Natural killer cell (primary cell): ENCODE measurements around the gene NTSR2. TPM values are rescaled to one million over a fixed set of nuclear protein-coding genes. Genes with fewer than 3 reads are reported as not detected.

ENCODE experiments used
- ATAC-seq, 3 donors: fragments of 150-1000 bp in 2 of 3; fragments of 200-7000 bp in 1 of 3; cut with Tn5 transposase; 1 replicate in 1 of 3; 2 replicates in 2 of 3; pipeline ENCODE4 v1.10.0; 2021; ENCODE audit warnings: mild to moderate bottlenecking in 2 of 3, moderate library complexity in 2 of 3
- DNase-seq, 2 donors: peaks; one replicate each; pipeline versions ENCODE4 v3.0.0 to v3.0.0-alpha.2; 2013 to 2021; ENCODE audit warnings: mixed read lengths in 1 of 2
- H3K27ac ChIP-seq: one replicate; pipeline ENCODE4 v1.5.1; 2013; ENCODE audit warnings: mild to moderate bottlenecking, low read length
- H3K27me3 ChIP-seq: one replicate; pipeline ENCODE4 v1.6.1; 2013; ENCODE audit warnings: low read length; ENCODE audit not compliant: control insufficient read depth, insufficient read depth
- H3K36me3 ChIP-seq: one replicate; pipeline ENCODE4 v1.6.1; 2013; ENCODE audit warnings: low read length; ENCODE audit not compliant: control insufficient read depth, insufficient read depth
- H3K4me1 ChIP-seq: one replicate; pipeline ENCODE4 v1.6.1; 2013; ENCODE audit warnings: low read length; ENCODE audit not compliant: control insufficient read depth, insufficient read depth
- H3K4me3 ChIP-seq: one replicate; pipeline ENCODE4 v1.5.1; 2013; ENCODE audit warnings: low read length
- H3K9me3 ChIP-seq: one replicate; pipeline ENCODE4 v1.6.1; 2013; ENCODE audit warnings: low read length; ENCODE audit not compliant: control insufficient read depth, insufficient read depth
- H3K27ac Mint-ChIP-seq, 2 donors: one replicate each; pipeline ENCODE4 v1.8.0; 2022; ENCODE audit warnings: mild to moderate bottlenecking in 2 of 2, mixed read lengths in 2 of 2, moderate library complexity in 1 of 2
- H3K27me3 Mint-ChIP-seq, 2 donors: one replicate each; pipeline ENCODE4 v1.8.0; 2022; ENCODE audit warnings: low read depth in 2 of 2, mixed read lengths in 2 of 2
- H3K36me3 Mint-ChIP-seq: one replicate; pipeline ENCODE4 v1.8.0; 2022; ENCODE audit warnings: mixed read lengths
- H3K4me1 Mint-ChIP-seq, 2 donors: one replicate each; pipeline ENCODE4 v1.8.0; 2022; ENCODE audit warnings: mixed read lengths in 2 of 2
- H3K4me3 Mint-ChIP-seq: one replicate; pipeline ENCODE4 v1.8.0; 2022; ENCODE audit warnings: mild to moderate bottlenecking, moderate library complexity, mixed read lengths
- H3K9me3 Mint-ChIP-seq, 2 donors: one replicate each; pipeline ENCODE4 v1.8.0; 2022; ENCODE audit warnings: mixed read lengths in 2 of 2
- CTCF ChIP-seq: fragments of 200-600 bp; IDR thresholded peaks from one replicate; pipeline ENCODE4 v1.8.0; 2022; ENCODE audit warnings: antibody characterized with exemption
- WGBS: methylation state at CpG from one replicate; pipeline ENCODE4 v1.1.7; 2013; ENCODE audit warnings: missing lambda C conversion rate; ENCODE audit not compliant: insufficient coverage; 5-methylcytosine and 5-hydroxymethylcytosine counted together
- intact Hi-C: fragments of 100-400 bp; cut with micrococcal nuclease; formaldehyde crosslinking; loops from one replicate; pipeline ENCODE4 v1.14.2; 2022
- total RNA-seq, 4 donors: library from RNA; stranded (reverse); fragments of 120-200 nt in 1 of 4; gene quantifications; one replicate each; pipeline versions ENCODE4 v1.2.3 to v1.2.4, GENCODE V29; 2013 to 2022

Gene NTSR2
- total RNA-seq, 3 donors from 2014 or later (not counting 1 experiment from before 2014, with no cell fraction given) = not detected

- WGBS = 92% methylated on average over 28 of the region's 28 CpGs
- Mint-ChIP-seq H3K9me3 (no peaks in the 10 kb centered on the region), H3K4me3 (no peak overlapping the region), H3K27ac (no peak overlapping the region), H3K27me3 (no peaks in the 10 kb centered on the region), H3K4me1 (no peaks in the 10 kb centered on the region), H3K36me3 (no peaks in the 10 kb centered on the region)
- ATAC-seq = no peak
- TF ChIP-seq CTCF = no peak
- no peaks in the 10 kb centered on the region for H3K27me3 ChIP-seq
- no peak for DNase-seq
- no peaks in the 10 kb centered on the region for H3K36me3 ChIP-seq
- H3K27ac ChIP-seq = no peak overlapping the region
- intact Hi-C loops = no loop called here
- H3K4me1 ChIP-seq = no peaks in the 10 kb centered on the region
- no peak overlapping the region for H3K4me3 ChIP-seq
- no peaks in the 10 kb centered on the region for H3K9me3 ChIP-seq
Measured at GRCh38 chr2:11633923-11634478, 36.0 kb downstream of the NTSR2 start.

GRCh38 chr2:11631462-11631861 is 38.5 kb downstream of the NTSR2 start:
- intact Hi-C loops = no loop called here
- no peaks in the 10 kb centered on the region for H3K27me3 ChIP-seq
- Mint-ChIP-seq H3K36me3 (no peaks in the 10 kb centered on the region), H3K4me3 (no peak overlapping the region), H3K27ac (no peak overlapping the region), H3K27me3 (no peaks in the 10 kb centered on the region), H3K9me3 (no peaks in the 10 kb centered on the region), H3K4me1 (no peaks in the 10 kb centered on the region)
- no peak for TF ChIP-seq CTCF
- no peak overlapping the region for H3K4me3 ChIP-seq
- WGBS = 91% methylated on average over 7 of the region's 7 CpGs
- no peaks in the 10 kb centered on the region for H3K4me1 ChIP-seq
- H3K27ac ChIP-seq = no peak overlapping the region
- H3K36me3 ChIP-seq = no peaks in the 10 kb centered on the region
- DNase-seq (no peak), ATAC-seq (no peak)
- H3K9me3 ChIP-seq = no peaks in the 10 kb centered on the region

- ATAC-seq (no peak), DNase-seq (no peak)
- no peaks in the 10 kb centered on the region for H3K9me3 Mint-ChIP-seq
- H3K36me3 ChIP-seq = no peaks in the 10 kb centered on the region
- H3K4me3 ChIP-seq = no peak overlapping the region
- 100% methylated on average over 1 of the region's 4 CpGs for WGBS
- no peaks in the 10 kb centered on the region for H3K36me3 Mint-ChIP-seq
- no peaks in the 10 kb centered on the region for H3K27me3 Mint-ChIP-seq
- H3K27ac ChIP-seq = no peak overlapping the region
- intact Hi-C loops = no loop called here
- no peak for TF ChIP-seq CTCF
- no peak overlapping the region for H3K27ac Mint-ChIP-seq
- H3K27me3 ChIP-seq = no peaks in the 10 kb centered on the region
- H3K9me3 ChIP-seq = no peaks in the 10 kb centered on the region
- no peak overlapping the region for H3K4me3 Mint-ChIP-seq
- no peaks in the 10 kb centered on the region for H3K4me1 ChIP-seq
- H3K4me1 Mint-ChIP-seq = no peaks in the 10 kb centered on the region
Measured at GRCh38 chr2:11630855-11631254, 39.1 kb downstream of the NTSR2 start.

- intact Hi-C loops = no loop called here
- Mint-ChIP-seq H3K27ac (no peak overlapping the region), H3K4me1 (no peaks in the 10 kb centered on the region), H3K4me3 (no peak overlapping the region), H3K9me3 (no peaks in the 10 kb centered on the region), H3K36me3 (no peaks in the 10 kb centered on the region), H3K27me3 (no peaks in the 10 kb centered on the region)
- Histone ChIP-seq H3K4me3 (no peak overlapping the region), H3K4me1 (no peaks in the 10 kb centered on the region), H3K27ac (no peak overlapping the region), H3K27me3 (no peaks in the 10 kb centered on the region), H3K36me3 (no peaks in the 10 kb centered on the region), H3K9me3 (no peaks in the 10 kb centered on the region)
- DNase-seq = no peak
- no peak for ATAC-seq
- no peak for TF ChIP-seq CTCF
- WGBS = 91% methylated on average over 11 of the region's 11 CpGs
Measured at GRCh38 chr2:11629851-11630250, 40.1 kb downstream of the NTSR2 start.
